ENCODE data around the gene INO80.

- TF ChIP-seq, protein P1, sequence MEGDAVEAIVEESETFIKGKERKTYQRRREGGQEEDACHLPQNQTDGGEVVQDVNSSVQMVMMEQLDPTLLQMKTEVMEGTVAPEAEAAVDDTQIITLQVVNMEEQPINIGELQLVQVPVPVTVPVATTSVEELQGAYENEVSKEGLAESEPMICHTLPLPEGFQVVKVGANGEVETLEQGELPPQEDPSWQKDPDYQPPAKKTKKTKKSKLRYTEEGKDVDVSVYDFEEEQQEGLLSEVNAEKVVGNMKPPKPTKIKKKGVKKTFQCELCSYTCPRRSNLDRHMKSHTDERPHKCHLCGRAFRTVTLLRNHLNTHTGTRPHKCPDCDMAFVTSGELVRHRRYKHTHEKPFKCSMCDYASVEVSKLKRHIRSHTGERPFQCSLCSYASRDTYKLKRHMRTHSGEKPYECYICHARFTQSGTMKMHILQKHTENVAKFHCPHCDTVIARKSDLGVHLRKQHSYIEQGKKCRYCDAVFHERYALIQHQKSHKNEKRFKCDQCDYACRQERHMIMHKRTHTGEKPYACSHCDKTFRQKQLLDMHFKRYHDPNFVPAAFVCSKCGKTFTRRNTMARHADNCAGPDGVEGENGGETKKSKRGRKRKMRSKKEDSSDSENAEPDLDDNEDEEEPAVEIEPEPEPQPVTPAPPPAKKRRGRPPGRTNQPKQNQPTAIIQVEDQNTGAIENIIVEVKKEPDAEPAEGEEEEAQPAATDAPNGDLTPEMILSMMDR (IDR thresholded peaks at IDR 0.05): no peak
- TF ChIP-seq EZH2 (IDR thresholded peaks at IDR 0.05; ENCODE audit: borderline replicate concordance, insufficient read depth, low read depth, low read length, poor library complexity, severe bottlenecking): no peak
Observed at GRCh38 chr15:41073028-41073427, 43.1 kb downstream of the INO80 start.

Data from B cell (primary cell).